Measurements from ENCODE around the gene PLSCR3. TPM values are rescaled to one million over a fixed set of nuclear protein-coding genes. Genes with fewer than 3 reads are reported as not detected.
"Not testable (repeated sequence)": the region's sequence is repeated elsewhere in the genome, so short reads cannot be mapped to it uniquely, and the experiment has no call there.

The PLSCR3 gene
- total RNA-seq, 1 donor from 2014 or later: 68.4 TPM

DNA sequence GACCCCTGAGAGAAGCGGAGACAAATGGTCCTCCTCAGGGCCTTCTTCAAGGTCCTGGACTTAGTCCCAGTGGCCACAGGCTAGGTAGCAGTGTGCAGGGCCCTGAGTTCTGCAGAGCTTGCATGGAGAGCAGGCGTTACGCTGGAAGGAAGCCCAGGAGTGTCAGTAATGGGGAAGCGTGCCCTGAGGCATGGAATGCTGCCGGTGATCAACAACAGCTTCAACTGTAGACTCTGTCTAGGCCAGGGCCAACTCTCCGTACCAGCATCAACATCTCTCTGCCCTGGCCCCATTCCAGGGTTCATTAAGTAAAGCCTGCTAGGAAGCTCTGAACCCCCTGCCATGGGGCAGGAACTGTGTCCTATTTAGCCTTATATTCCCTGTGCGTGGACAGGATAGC, 14.0 kb downstream of the PLSCR3 start:
- Mint-ChIP-seq H3K36me3 (peaks cover 4% of the 10 kb centered on the region), H3K27me3 (ENCODE audit: low read depth) (peaks cover 41% of the 10 kb centered on the region)
- TF ChIP-seq, protein P1, sequence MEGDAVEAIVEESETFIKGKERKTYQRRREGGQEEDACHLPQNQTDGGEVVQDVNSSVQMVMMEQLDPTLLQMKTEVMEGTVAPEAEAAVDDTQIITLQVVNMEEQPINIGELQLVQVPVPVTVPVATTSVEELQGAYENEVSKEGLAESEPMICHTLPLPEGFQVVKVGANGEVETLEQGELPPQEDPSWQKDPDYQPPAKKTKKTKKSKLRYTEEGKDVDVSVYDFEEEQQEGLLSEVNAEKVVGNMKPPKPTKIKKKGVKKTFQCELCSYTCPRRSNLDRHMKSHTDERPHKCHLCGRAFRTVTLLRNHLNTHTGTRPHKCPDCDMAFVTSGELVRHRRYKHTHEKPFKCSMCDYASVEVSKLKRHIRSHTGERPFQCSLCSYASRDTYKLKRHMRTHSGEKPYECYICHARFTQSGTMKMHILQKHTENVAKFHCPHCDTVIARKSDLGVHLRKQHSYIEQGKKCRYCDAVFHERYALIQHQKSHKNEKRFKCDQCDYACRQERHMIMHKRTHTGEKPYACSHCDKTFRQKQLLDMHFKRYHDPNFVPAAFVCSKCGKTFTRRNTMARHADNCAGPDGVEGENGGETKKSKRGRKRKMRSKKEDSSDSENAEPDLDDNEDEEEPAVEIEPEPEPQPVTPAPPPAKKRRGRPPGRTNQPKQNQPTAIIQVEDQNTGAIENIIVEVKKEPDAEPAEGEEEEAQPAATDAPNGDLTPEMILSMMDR (IDR thresholded peaks at IDR 0.05; ENCODE audit: unreplicated experiment): no peak

DNA sequence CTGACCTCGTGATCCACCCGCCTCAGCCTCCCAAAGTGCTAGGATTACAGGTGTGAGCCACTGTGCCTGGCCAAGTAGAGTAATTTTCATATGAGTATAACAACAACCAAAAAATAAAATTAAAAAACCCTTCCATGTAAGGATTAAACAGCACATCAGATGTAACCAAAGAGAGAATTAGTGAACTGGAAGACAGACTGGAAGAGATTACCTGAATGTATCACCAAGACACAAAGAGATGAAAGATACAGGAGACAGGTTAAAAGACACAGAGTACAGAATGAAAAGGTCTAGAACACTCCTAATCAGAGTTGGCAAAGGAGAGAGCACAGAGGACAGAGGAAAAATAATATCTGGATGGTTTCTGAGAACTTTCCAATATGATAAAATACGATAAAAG, 15.2 kb downstream of the PLSCR3 start:
- peaks cover 15% of the 10 kb centered on the region for H3K4me1 Mint-ChIP-seq
- H3K4me3 Mint-ChIP-seq: no peak overlapping the region
- H3K27me3 Mint-ChIP-seq (ENCODE audit: low read depth): peaks cover 37% of the 10 kb centered on the region
- H3K9me3 Mint-ChIP-seq: peaks cover 6% of the 10 kb centered on the region
- TF ChIP-seq, protein P1 (IDR thresholded peaks at IDR 0.05; ENCODE audit: unreplicated experiment): no peak
- H3K36me3 Mint-ChIP-seq: peaks cover 3% of the 10 kb centered on the region
- DNase-seq (ENCODE audit: low spot score in 2 of 2, unreplicated experiment in 2 of 2): no peak
- no peak overlapping the region for H3K27ac Mint-ChIP-seq

More for the DNA sequence above, 14.0 kb downstream of the PLSCR3 start:
- H3K4me3 Mint-ChIP-seq: peak overlapping the region; percentile 79
- H3K27ac Mint-ChIP-seq: peak overlapping the region; percentile 82
- H3K4me1 Mint-ChIP-seq: peaks cover 15% of the 10 kb centered on the region
- H3K9me3 Mint-ChIP-seq: peaks cover 6% of the 10 kb centered on the region
- DNase-seq (ENCODE audit: low spot score in 2 of 2, unreplicated experiment in 2 of 2): peak in 1 of 2 experiments; percentile 56

- H3K36me3 Mint-ChIP-seq: peaks cover 3% of the 10 kb centered on the region
- no peak overlapping the region for H3K27ac Mint-ChIP-seq
- TF ChIP-seq, protein P1 (IDR thresholded peaks at IDR 0.05; ENCODE audit: unreplicated experiment): no peak
- H3K27me3 Mint-ChIP-seq (ENCODE audit: low read depth): peaks cover 10% of the 10 kb centered on the region
- H3K4me3 Mint-ChIP-seq: no peak overlapping the region
- H3K9me3 Mint-ChIP-seq: peaks cover 5% of the 10 kb centered on the region
- H3K4me1 Mint-ChIP-seq: no peaks in the 10 kb centered on the region
- no peak for DNase-seq (ENCODE audit: low spot score in 2 of 2, unreplicated experiment in 2 of 2)
These were observed 20.0 kb downstream of the PLSCR3 start for GRCh38 chr17:7374353-7374752.

DNA sequence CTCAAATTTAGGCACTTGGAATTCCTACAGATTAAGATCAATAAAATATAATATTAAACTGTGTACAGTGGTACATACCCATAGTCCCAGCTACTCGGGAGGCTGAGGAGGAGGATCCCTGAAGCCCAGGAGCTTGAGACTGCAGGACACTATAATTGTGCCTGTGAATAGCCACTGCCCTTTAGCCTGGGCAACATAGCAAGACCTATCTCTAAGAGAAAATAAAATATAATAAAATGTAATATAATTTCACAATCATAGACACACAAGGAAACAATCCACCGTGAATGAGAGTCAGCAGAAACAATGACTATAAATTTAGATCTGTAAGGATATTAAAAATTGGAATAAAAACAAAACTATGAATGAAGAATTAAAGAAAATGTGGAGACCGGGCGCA, 23.5 kb downstream of the PLSCR3 start:
- Mint-ChIP-seq H3K36me3 (no peaks in the 10 kb centered on the region), H3K9me3 (no peaks in the 10 kb centered on the region), H3K27ac (no peak overlapping the region), H3K27me3 (ENCODE audit: low read depth) (peaks cover 6% of the 10 kb centered on the region), H3K4me3 (no peak overlapping the region), H3K4me1 (no peaks in the 10 kb centered on the region)
- no peak for DNase-seq (ENCODE audit: low spot score in 2 of 2, unreplicated experiment in 2 of 2)
- TF ChIP-seq, protein P1 (IDR thresholded peaks at IDR 0.05; ENCODE audit: unreplicated experiment): no peak

DNA sequence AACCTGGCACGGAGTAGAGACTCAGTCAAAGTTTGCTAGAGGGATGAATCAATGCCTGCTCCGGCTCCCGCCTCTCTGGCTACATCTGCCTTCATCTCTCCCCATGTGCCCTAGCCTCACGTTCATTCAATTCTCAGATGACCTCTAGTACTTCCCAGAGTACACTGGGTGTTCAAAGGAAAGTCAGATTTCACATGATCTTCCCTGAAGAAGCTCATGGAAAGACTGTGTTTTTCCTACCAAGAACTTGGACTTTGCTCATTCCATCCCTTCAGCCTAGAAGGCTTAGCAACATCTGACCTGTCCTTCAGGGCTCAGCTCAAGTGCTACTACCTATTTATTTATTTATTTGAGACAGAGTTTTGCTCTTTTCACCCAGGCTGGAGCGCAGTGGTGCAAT, 24.5 kb downstream of the PLSCR3 start:
- Mint-ChIP-seq H3K9me3 (no peaks in the 10 kb centered on the region), H3K4me1 (no peaks in the 10 kb centered on the region), H3K27me3 (ENCODE audit: low read depth) (peaks cover 6% of the 10 kb centered on the region), H3K36me3 (no peaks in the 10 kb centered on the region), H3K4me3 (no peak overlapping the region), H3K27ac (no peak overlapping the region)
- TF ChIP-seq, protein P1 (IDR thresholded peaks at IDR 0.05; ENCODE audit: unreplicated experiment): no peak
- no peak for DNase-seq (ENCODE audit: low spot score in 2 of 2, unreplicated experiment in 2 of 2)

DNA sequence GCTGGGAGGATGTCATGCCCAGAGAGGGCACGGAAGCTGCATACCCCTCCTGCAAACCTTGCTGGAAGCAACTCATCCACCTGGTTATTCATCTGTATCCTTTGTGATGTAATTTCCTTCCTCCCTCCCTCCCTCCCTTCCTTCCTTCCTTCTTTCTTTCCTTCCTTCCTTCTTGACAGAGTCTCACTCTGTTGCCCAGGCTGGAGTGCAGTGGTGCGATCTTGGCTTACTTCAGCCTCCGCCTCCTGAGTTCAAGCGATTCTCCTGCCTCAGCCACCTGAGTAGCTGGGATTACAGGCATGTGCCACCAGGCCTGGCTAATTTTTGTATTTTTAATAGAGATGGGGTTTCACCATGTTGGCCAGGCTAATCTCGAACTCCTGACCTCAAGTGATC, 25.7 kb downstream of the PLSCR3 start:
- DNase-seq (ENCODE audit: low spot score in 2 of 2, unreplicated experiment in 2 of 2); H3K9me3 Mint-ChIP-seq; H3K27me3 Mint-ChIP-seq (ENCODE audit: low read depth); H3K4me3 Mint-ChIP-seq; H3K36me3 Mint-ChIP-seq; H3K4me1 Mint-ChIP-seq; H3K27ac Mint-ChIP-seq: not testable (repeated sequence)
